Measurements from ENCODE around the gene KLF13.

DNA sequence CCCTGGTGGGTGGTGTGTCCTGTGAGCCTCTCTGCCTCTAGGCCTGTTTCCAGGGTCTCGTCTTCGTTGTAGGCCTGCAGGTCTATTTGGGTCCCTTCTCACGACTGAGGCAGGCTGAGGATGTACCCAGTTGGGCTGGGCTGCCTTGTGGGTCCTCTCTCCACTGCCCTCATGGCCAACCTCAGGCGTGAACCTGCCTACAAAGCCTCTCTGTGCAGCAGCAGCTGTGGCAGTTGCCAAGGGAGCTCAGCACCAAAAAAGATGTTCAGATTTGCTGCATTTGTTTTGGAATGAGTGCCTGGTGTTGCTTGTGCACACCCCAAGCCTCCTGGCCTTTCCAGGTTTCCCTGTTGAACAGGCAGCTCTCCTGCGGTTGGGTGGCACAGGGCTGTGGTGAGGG, 13.4 kb downstream of the KLF13 start:
- TF ChIP-seq, protein P1, sequence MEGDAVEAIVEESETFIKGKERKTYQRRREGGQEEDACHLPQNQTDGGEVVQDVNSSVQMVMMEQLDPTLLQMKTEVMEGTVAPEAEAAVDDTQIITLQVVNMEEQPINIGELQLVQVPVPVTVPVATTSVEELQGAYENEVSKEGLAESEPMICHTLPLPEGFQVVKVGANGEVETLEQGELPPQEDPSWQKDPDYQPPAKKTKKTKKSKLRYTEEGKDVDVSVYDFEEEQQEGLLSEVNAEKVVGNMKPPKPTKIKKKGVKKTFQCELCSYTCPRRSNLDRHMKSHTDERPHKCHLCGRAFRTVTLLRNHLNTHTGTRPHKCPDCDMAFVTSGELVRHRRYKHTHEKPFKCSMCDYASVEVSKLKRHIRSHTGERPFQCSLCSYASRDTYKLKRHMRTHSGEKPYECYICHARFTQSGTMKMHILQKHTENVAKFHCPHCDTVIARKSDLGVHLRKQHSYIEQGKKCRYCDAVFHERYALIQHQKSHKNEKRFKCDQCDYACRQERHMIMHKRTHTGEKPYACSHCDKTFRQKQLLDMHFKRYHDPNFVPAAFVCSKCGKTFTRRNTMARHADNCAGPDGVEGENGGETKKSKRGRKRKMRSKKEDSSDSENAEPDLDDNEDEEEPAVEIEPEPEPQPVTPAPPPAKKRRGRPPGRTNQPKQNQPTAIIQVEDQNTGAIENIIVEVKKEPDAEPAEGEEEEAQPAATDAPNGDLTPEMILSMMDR (conservative IDR thresholded peaks at IDR 0.05; ENCODE audit: low read depth, low read length): no peak
- no peak for TF ChIP-seq EZH2 (IDR thresholded peaks at IDR 0.05; ENCODE audit: borderline replicate concordance, low read depth, low read length, poor library complexity, severe bottlenecking)
